ENCODE results near the gene PBX4. TPM values are rescaled to one million over a fixed set of nuclear protein-coding genes. Genes with fewer than 3 reads are reported as not detected.

The PBX4 gene
- total and polyA plus RNA-seq, 2 experiments from 2014 or later = 2.6 to 4.1 TPM

GRCh38 chr19:19538061-19538784 is 80.3 kb downstream of the PBX4 start, which contains the start of gene CILP2:
CILP2 (plus strand) TSS chr19:19538265; CDS start chr19:19538350, 85 bp downstream.
- H3K4me2 ChIP-seq = peak within 1 kb of the TSS; percentile 91
- peak within 1 kb of the TSS; percentile 76 for H3K4me3 ChIP-seq
- no peaks in the 10 kb centered on the region for H3K9me2 ChIP-seq (ENCODE audit: insufficient read depth)
- peaks cover 22% of the 10 kb centered on the region for H3F3A ChIP-seq (replicated peaks; ENCODE audit: low read depth)
- H2AFZ ChIP-seq = peak within 1 kb of the TSS; percentile 80
- ATAC-seq (peak; percentile 38), DNase-seq (ENCODE audit: low spot score) (peak; percentile 89)
- Mint-ChIP-seq H3K27me3 (ENCODE audit: insufficient read depth, low read depth, poor library complexity) (peaks cover 30% of the 10 kb centered on the region), H3K27ac (no peak within 1 kb of the TSS), H3K9me3 (no peaks in the 10 kb centered on the region), H3K36me3 (ENCODE audit: low read depth) (no peaks in the 10 kb centered on the region; the same call in 2 of the 3 replicates), H3K4me3 (peak within 1 kb of the TSS; percentile 63), H3K4me1 (peaks cover 18% of the 10 kb centered on the region)
- no peaks in the 10 kb centered on the region for H3K36me3 ChIP-seq (ENCODE audit: insufficient read depth)
- H3K79me2 ChIP-seq (replicated peaks; ENCODE audit: insufficient read depth) = no peaks in the 10 kb centered on the region
- H3K4me1 ChIP-seq (ENCODE audit: insufficient read depth) = peaks cover 5% of the 10 kb centered on the region; the same call in 1 of the 2 replicates
- 0 out of 2 replicates have a peak, but pooled peaks cover 5% of the 10 kb centered on the region for H4K20me1 ChIP-seq (replicated peaks; ENCODE audit: insufficient read depth)
- H3K27me3 ChIP-seq (ENCODE audit: insufficient read depth) = peaks cover 33% of the 10 kb centered on the region
- H3K27ac ChIP-seq (ENCODE audit: low read depth) = no peak within 1 kb of the TSS
- TF ChIP-seq REST (IDR thresholded peaks at IDR 0.05; ENCODE audit: unreplicated experiment) = no peak
- peak; percentile 44 for TF ChIP-seq EZH2 (IDR thresholded peaks at IDR 0.05; ENCODE audit: low read depth, unreplicated experiment)
- peak; percentile 73 for TF ChIP-seq POLR2AphosphoS5 (IDR thresholded peaks at IDR 0.05; ENCODE audit: low read depth)

- Histone ChIP-seq H3K27me3 (ENCODE audit: insufficient read depth) (peaks cover 33% of the 10 kb centered on the region), H3K4me3 (peak overlapping the region; percentile 76), H3K9me2 (ENCODE audit: insufficient read depth) (no peaks in the 10 kb centered on the region), H3K27ac (ENCODE audit: low read depth) (no peak overlapping the region), H2AFZ (no peak overlapping the region), H3K79me2 (replicated peaks; ENCODE audit: insufficient read depth) (no peaks in the 10 kb centered on the region), H3K4me1 (ENCODE audit: insufficient read depth) (peaks cover 5% of the 10 kb centered on the region; the same call in 1 of the 2 replicates), H4K20me1 (replicated peaks; ENCODE audit: insufficient read depth) (0 out of 2 replicates have a peak, but pooled peaks cover 5% of the 10 kb centered on the region), H3K36me3 (ENCODE audit: insufficient read depth) (no peaks in the 10 kb centered on the region), H3K4me2 (peak overlapping the region; percentile 91), H3F3A (replicated peaks; ENCODE audit: low read depth) (peaks cover 28% of the 10 kb centered on the region)
- DNase-seq (ENCODE audit: low spot score) = peak; percentile 64
- Mint-ChIP-seq H3K36me3 (ENCODE audit: low read depth) (no peaks in the 10 kb centered on the region; the same call in 2 of the 3 replicates), H3K4me1 (peaks cover 18% of the 10 kb centered on the region), H3K27me3 (ENCODE audit: insufficient read depth, low read depth, poor library complexity) (peaks cover 33% of the 10 kb centered on the region), H3K4me3 (peak overlapping the region; percentile 23; the same call in 2 of the 3 replicates), H3K9me3 (no peaks in the 10 kb centered on the region), H3K27ac (no peak overlapping the region)
- ATAC-seq = no peak
- TF ChIP-seq POLR2AphosphoS5 (IDR thresholded peaks at IDR 0.05; ENCODE audit: low read depth) (no peak), STAT1 (IDR thresholded peaks at IDR 0.05; ENCODE audit: unreplicated experiment) (no peak), REST (IDR thresholded peaks at IDR 0.05; ENCODE audit: unreplicated experiment) (no peak), ETS1 (IDR thresholded peaks at IDR 0.05) (no peak), ZNF114 (CRISPR knock-in tag; IDR thresholded peaks at IDR 0.05) (no peak), NANOG (IDR thresholded peaks at IDR 0.05; ENCODE audit: borderline replicate concordance) (no peak)
Observed at GRCh38 chr19:19537075-19538048, 81.1 kb downstream of the PBX4 start.

Measured in GM23338 (cell line).